Tibial nerve (tissue), 3 donors: ENCODE measurements around the gene KIF5C.

Source experiments
- CTCF ChIP-seq, 5 experiments: fragments of 200-600 bp in 3 of 5; fragments of 450-650 bp in 2 of 5; sonication (generic) in 3 of 5; IDR thresholded peaks; one replicate each; pipeline ENCODE4 v1.5.1; 2016 to 2019; ENCODE audit warnings: antibody characterized with exemption in 5 of 5, mild to moderate bottlenecking in 3 of 5, moderate library complexity in 2 of 5
- POLR2A ChIP-seq, 2 donors: fragments of 450-650 bp; IDR thresholded peaks; one replicate each; pipeline ENCODE4 v1.6.1; 2017; ENCODE audit warnings: antibody characterized with exemption in 2 of 2, mild to moderate bottlenecking in 2 of 2, moderate library complexity in 2 of 2

- TF ChIP-seq CTCF (IDR thresholded peaks at IDR 0.05) (no peak), POLR2A (IDR thresholded peaks at IDR 0.05) (no peak)
Measured at GRCh38 chr2:148969659-148970061, 94.6 kb downstream of the KIF5C start.
